GM19193 (cell line): Measurements from ENCODE around the gene TUNAR.

ENCODE experiments used
- POLR2A ChIP-seq: IDR thresholded peaks from 4 replicates; pipeline ENCODE4 v1.6.1; 2011; ENCODE audit not compliant: insufficient read depth, insufficient read length; ENCODE audit errors: extremely low read depth

The TUNAR gene

GRCh38 chr14:95876761-95877538, at the start of gene TUNAR:
TUNAR (plus strand) TSS chr14:95876832.
- no peak for TF ChIP-seq POLR2A

GRCh38 chr14:95828649-95829265, 47.9 kb upstream of the TUNAR start:
- no peak for TF ChIP-seq POLR2A

- TF ChIP-seq POLR2A, result no peak
These were observed 47.3 kb upstream of the TUNAR start for GRCh38 chr14:95829321-95829720.

- no peak for TF ChIP-seq POLR2A
These were observed 46.2 kb upstream of the TUNAR start for GRCh38 chr14:95830386-95830785.

- no peak for TF ChIP-seq POLR2A
These were observed 45.6 kb upstream of the TUNAR start for GRCh38 chr14:95831041-95831440.

GRCh38 chr14:95831468-95831867, 45.2 kb upstream of the TUNAR start:
- no peak for TF ChIP-seq POLR2A

- no peak for TF ChIP-seq POLR2A
These were observed 44.6 kb upstream of the TUNAR start for GRCh38 chr14:95832012-95832411.

- TF ChIP-seq POLR2A, result no peak
These were observed 43.2 kb upstream of the TUNAR start for GRCh38 chr14:95833429-95833828.

- no peak for TF ChIP-seq POLR2A
These were observed 42.1 kb upstream of the TUNAR start for GRCh38 chr14:95834496-95834895.

- TF ChIP-seq POLR2A, result no peak
These were observed 41.4 kb upstream of the TUNAR start for GRCh38 chr14:95835121-95835730.

- TF ChIP-seq POLR2A, result no peak
These were observed 37.8 kb upstream of the TUNAR start for GRCh38 chr14:95838862-95839261.

- TF ChIP-seq POLR2A, result no peak
These were observed 36.4 kb upstream of the TUNAR start for GRCh38 chr14:95840094-95840700.

- no peak for TF ChIP-seq POLR2A
These were observed 35.0 kb upstream of the TUNAR start for GRCh38 chr14:95841668-95842067.

GRCh38 chr14:95849761-95850160, 26.9 kb upstream of the TUNAR start:
- TF ChIP-seq POLR2A, result no peak

- TF ChIP-seq POLR2A, result no peak
These were observed 26.2 kb upstream of the TUNAR start for GRCh38 chr14:95850429-95850828.
